GM21786 (cell line): ENCODE data around the gene CDO1.
"Not testable (repeated sequence)": the region's sequence is repeated elsewhere in the genome, so short reads cannot be mapped to it uniquely, and the experiment has no call there.

Experiments
- ATAC-seq: cut with Tn5 transposase; IDR thresholded peaks from one replicate; pipeline ENCODE4 v1.9.1; 2021; ENCODE audit not compliant: unreplicated experiment

CDO1 gene

GRCh38 chr5:115831163-115831768 lies 14.8 kb upstream of the CDO1 start:
- ATAC-seq, result peak; percentile 68

- no peak for ATAC-seq
Measured at GRCh38 chr5:115829913-115830312, 13.5 kb upstream of the CDO1 start.

- no peak for ATAC-seq
Measured at GRCh38 chr5:115825948-115826347, 9.5 kb upstream of the CDO1 start.

GRCh38 chr5:115824983-115825382 lies 8.5 kb upstream of the CDO1 start:
- ATAC-seq, result not testable (repeated sequence)

- ATAC-seq, result no peak
Measured at GRCh38 chr5:115820846-115821245, 4.4 kb upstream of the CDO1 start.

GRCh38 chr5:115818821-115819220 lies 2.4 kb upstream of the CDO1 start:
- no peak for ATAC-seq

GRCh38 chr5:115817386-115817785 lies 927 bp upstream of the CDO1 start:
- ATAC-seq, result no peak

- ATAC-seq, result no peak
Measured at GRCh38 chr5:115815693-115816225, 700 bp downstream of the CDO1 start.

- ATAC-seq, result no peak
Measured at GRCh38 chr5:115815006-115815692, 1.3 kb downstream of the CDO1 start.

- no peak for ATAC-seq
Measured at GRCh38 chr5:115813719-115814118, 2.7 kb downstream of the CDO1 start.

- no peak for ATAC-seq
Measured at GRCh38 chr5:115812372-115812771, 4.1 kb downstream of the CDO1 start.

- ATAC-seq, result no peak
Measured at GRCh38 chr5:115811406-115811805, 5.1 kb downstream of the CDO1 start.

GRCh38 chr5:115810761-115811160 lies 5.7 kb downstream of the CDO1 start:
- ATAC-seq, result no peak

GRCh38 chr5:115809946-115810345 lies 6.5 kb downstream of the CDO1 start:
- ATAC-seq, result no peak

- not testable (repeated sequence) for ATAC-seq
Measured at GRCh38 chr5:115808066-115808465, 8.4 kb downstream of the CDO1 start.

GRCh38 chr5:115807654-115808052 lies 8.8 kb downstream of the CDO1 start:
- no peak for ATAC-seq

GRCh38 chr5:115806986-115807653 lies 9.3 kb downstream of the CDO1 start:
- no peak for ATAC-seq

GRCh38 chr5:115801984-115802383 lies 14.5 kb downstream of the CDO1 start:
- ATAC-seq, result no peak

- no peak for ATAC-seq
Measured at GRCh38 chr5:115801152-115801551, 15.3 kb downstream of the CDO1 start.

GRCh38 chr5:115800108-115800507 lies 16.4 kb downstream of the CDO1 start:
- no peak for ATAC-seq

GRCh38 chr5:115798252-115798651 lies 18.2 kb downstream of the CDO1 start:
- ATAC-seq, result no peak

- no peak for ATAC-seq
Measured at GRCh38 chr5:115796656-115797055, 19.8 kb downstream of the CDO1 start.
